ENCODE measurements around the gene ME3. TPM values are rescaled to one million over a fixed set of nuclear protein-coding genes. Genes with fewer than 3 reads are reported as not detected.

Gene ME3
- total RNA-seq, 1 donor from 2014 or later, result 0.92 TPM

DNA sequence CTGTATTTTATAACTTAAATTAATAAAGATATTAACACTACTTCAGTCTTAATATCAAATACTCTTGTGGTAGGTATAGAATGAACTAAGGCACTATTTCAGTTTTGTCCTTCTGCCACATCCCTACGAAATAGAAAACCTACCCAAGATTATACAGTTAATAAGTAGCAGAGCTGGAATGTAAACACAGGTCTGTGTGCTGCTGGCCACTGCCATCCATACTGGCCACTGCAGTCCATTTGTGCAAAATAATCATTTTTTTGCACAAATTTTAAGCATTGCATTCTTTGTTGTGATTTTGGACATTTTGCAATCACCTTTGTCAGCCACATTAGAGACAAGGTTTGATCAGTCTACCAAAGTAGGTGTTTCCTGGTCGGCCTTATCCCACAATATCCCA is 91.9 kb downstream of the ME3 start:
- peaks cover 13% of the 10 kb centered on the region for H3K4me1 Mint-ChIP-seq (ENCODE audit: unreplicated experiment)
- H3K36me3 Mint-ChIP-seq (ENCODE audit: low read depth, unreplicated experiment), result no peaks in the 10 kb centered on the region
- H3K9me3 Mint-ChIP-seq (ENCODE audit: unreplicated experiment), result no peaks in the 10 kb centered on the region
- DNase-seq (ENCODE audit: low spot score), result no peak
- no peak overlapping the region for H3K27ac Mint-ChIP-seq (ENCODE audit: unreplicated experiment)
- peaks cover 4% of the 10 kb centered on the region for H3K27me3 Mint-ChIP-seq (ENCODE audit: unreplicated experiment)
- H3K4me3 Mint-ChIP-seq (ENCODE audit: unreplicated experiment), result no peak overlapping the region
- TF ChIP-seq, protein P1, sequence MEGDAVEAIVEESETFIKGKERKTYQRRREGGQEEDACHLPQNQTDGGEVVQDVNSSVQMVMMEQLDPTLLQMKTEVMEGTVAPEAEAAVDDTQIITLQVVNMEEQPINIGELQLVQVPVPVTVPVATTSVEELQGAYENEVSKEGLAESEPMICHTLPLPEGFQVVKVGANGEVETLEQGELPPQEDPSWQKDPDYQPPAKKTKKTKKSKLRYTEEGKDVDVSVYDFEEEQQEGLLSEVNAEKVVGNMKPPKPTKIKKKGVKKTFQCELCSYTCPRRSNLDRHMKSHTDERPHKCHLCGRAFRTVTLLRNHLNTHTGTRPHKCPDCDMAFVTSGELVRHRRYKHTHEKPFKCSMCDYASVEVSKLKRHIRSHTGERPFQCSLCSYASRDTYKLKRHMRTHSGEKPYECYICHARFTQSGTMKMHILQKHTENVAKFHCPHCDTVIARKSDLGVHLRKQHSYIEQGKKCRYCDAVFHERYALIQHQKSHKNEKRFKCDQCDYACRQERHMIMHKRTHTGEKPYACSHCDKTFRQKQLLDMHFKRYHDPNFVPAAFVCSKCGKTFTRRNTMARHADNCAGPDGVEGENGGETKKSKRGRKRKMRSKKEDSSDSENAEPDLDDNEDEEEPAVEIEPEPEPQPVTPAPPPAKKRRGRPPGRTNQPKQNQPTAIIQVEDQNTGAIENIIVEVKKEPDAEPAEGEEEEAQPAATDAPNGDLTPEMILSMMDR (IDR thresholded peaks at IDR 0.05; ENCODE audit: unreplicated experiment), result no peak

DNA sequence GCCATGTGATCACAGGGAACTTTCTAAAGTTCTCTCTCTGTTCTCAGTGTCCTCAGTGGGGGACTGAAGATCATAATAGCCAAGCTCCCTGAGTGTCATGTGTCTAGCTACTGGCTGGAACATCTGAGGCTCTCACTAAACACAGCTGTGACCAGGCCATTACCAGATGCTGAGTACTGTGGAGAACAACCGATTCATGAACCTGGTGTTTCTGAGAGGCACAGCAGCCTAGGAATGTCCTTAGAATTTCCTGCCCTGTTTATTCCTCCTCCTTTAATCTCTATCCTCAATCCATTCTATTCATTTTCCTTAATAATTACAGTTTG is 93.0 kb downstream of the ME3 start:
- H3K27me3 Mint-ChIP-seq (ENCODE audit: unreplicated experiment), result peaks cover 4% of the 10 kb centered on the region
- TF ChIP-seq, protein P1 (IDR thresholded peaks at IDR 0.05; ENCODE audit: unreplicated experiment), result no peak

DNA sequence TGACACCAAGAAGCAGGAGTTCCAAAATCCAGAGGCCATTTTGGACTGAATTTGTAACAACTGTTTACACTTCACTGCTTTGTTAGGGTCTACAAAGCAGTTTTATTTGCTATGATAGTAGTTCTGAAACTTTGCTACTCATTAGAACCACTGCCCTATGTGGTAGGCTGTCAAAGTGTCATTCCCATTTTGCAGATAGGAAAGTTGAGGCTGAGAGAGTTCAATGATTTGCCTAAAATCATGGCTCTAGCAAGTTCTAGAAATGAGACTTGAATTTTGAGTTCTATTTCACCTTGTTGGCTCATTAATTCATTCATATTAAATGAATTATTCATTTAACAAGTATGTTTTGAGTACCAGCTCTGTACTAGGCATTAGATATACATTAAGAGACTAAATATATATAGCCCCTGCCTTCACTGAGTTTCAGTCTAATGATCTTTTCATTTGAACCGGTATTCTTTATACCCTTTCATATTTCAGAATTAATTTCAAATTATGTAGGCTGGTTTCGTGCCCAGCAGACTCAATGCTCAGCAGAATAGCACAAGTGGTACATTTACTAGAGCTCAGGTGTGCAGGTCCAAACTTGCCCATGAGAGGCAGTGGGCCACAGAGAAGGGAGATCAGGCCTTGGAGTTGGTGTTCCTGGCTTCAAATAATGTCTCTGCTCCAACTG is 93.5 kb downstream of the ME3 start:
- peaks cover 13% of the 10 kb centered on the region for H3K4me1 Mint-ChIP-seq (ENCODE audit: unreplicated experiment)
- no peaks in the 10 kb centered on the region for H3K9me3 Mint-ChIP-seq (ENCODE audit: unreplicated experiment)
- DNase-seq (ENCODE audit: low spot score), result no peak
- H3K36me3 Mint-ChIP-seq (ENCODE audit: low read depth, unreplicated experiment), result no peaks in the 10 kb centered on the region
- no peak overlapping the region for H3K4me3 Mint-ChIP-seq (ENCODE audit: unreplicated experiment)
- peaks cover 4% of the 10 kb centered on the region for H3K27me3 Mint-ChIP-seq (ENCODE audit: unreplicated experiment)
- TF ChIP-seq, protein P1 (IDR thresholded peaks at IDR 0.05; ENCODE audit: unreplicated experiment), result no peak
- no peak overlapping the region for H3K27ac Mint-ChIP-seq (ENCODE audit: unreplicated experiment)

More for the DNA sequence above, 93.0 kb downstream of the ME3 start:
- Mint-ChIP-seq H3K9me3 (ENCODE audit: unreplicated experiment) (no peaks in the 10 kb centered on the region), H3K4me1 (ENCODE audit: unreplicated experiment) (peaks cover 13% of the 10 kb centered on the region), H3K27ac (ENCODE audit: unreplicated experiment) (no peak overlapping the region), H3K4me3 (ENCODE audit: unreplicated experiment) (no peak overlapping the region), H3K36me3 (ENCODE audit: low read depth, unreplicated experiment) (no peaks in the 10 kb centered on the region)
- no peak for DNase-seq (ENCODE audit: low spot score)

DNA sequence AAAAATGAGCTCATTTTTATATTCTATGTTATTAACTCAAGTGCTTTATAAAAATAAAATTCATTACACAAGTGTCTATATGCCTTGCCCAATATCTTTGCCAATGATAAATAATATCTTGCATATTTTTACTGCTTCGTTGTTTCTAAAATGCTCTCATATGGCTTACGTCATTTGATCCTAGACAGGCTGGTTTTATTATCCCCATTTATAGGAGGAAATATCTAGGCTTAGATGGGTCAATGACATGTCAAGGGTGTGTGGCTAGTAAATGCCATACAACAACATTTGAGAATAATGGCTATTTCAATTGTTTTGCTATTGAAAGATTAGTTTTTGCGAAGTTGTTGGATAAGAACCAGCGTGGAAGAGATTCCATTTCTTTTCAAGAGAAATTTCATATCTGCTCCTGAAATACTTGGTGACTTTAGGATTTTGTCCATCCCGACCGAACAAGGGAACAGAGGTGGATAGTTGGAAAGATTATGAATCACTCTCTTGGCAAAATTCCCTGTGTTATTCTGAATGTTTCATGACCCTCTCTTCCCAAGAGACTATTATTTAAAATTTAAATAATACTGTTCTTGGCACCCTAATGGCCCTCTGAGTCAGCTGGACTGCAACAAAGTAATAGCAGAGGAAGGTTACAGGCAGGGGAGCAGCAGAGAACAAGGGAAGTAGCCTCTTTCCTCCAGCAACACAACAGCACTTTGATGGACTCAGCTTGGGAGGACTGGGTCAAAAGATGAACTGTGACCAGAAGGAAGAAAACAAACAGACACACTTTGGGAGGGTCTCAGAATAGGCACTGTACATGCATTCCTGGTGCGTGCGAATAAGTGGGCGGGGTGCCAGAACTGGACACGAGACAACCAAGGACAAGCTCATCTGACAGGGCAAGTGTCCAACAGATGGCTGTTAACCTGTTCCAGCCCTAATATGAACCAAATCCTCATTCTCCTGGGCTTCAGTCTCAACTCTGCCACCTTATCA is 94.5 kb downstream of the ME3 start:
- Mint-ChIP-seq H3K36me3 (ENCODE audit: low read depth, unreplicated experiment) (no peaks in the 10 kb centered on the region), H3K27ac (ENCODE audit: unreplicated experiment) (no peak overlapping the region), H3K4me1 (ENCODE audit: unreplicated experiment) (peaks cover 20% of the 10 kb centered on the region), H3K4me3 (ENCODE audit: unreplicated experiment) (no peak overlapping the region), H3K27me3 (ENCODE audit: unreplicated experiment) (peaks cover 4% of the 10 kb centered on the region), H3K9me3 (ENCODE audit: unreplicated experiment) (no peaks in the 10 kb centered on the region)
- TF ChIP-seq, protein P1 (IDR thresholded peaks at IDR 0.05; ENCODE audit: unreplicated experiment), result no peak
- DNase-seq (ENCODE audit: low spot score), result no peak

All from endothelial cell (in vitro differentiated cells).